HepG2 (cell line): ENCODE measurements around the gene SLCO2A1. TPM values are rescaled to one million over a fixed set of nuclear protein-coding genes. Genes with fewer than 3 reads are reported as not detected.

Source experiments
- ATAC-seq: fragments of 200-7000 bp; cut with Tn5 transposase; 3 replicates; pipeline ENCODE4 v1.9.1; 2020; ENCODE audit warnings: mild to moderate bottlenecking, moderate library complexity
- BruUV-seq: library from RNA; stranded (reverse); fragments of 400-500 nt; replicated peaks from 2 replicates; lab custom pipeline; 2021; lab: Mats Ljungman, UMichigan
- CTCF ChIA-PET: fragments of 300-600 bp; formaldehyde crosslinking; extraction: SDS; loops from one replicate; lab custom pipeline; 2021; ENCODE audit warnings: low total read pairs, inconsistent platforms, low intra/inter-chr PET ratio; lab: Yijun Ruan, JAX
- POLR2A ChIA-PET: fragments of 350-600 bp; sonication (Branson Sonifier 250); formaldehyde crosslinking; loops from one replicate; lab custom pipeline; 2020; ENCODE audit warnings: antibody characterized with exemption, inconsistent platforms; lab: Yijun Ruan, JAX
- DNase-seq: peaks from one replicate; pipeline ENCODE4 v3.0.0-alpha.2; 2015; ENCODE audit warnings: low spot score
- FAIRE-seq: peaks from 3 replicates; lab custom pipeline; 2011; peaks lifted over from hg19 to GRCh38; lab: Jason Lieb, UNC
- H2AFZ ChIP-seq: one replicate; pipeline ENCODE4 v1.6.1; 2011; ENCODE audit warnings: low read length, inconsistent platforms
- H3K27ac ChIP-seq: fragments of 300-600 bp; 3 replicates; pipeline ENCODE4 v1.8.0; 2011; ENCODE audit warnings: mixed run types, mild to moderate bottlenecking, mixed read lengths, low read length, inconsistent platforms; ENCODE audit not compliant: insufficient read depth; ENCODE audit errors: extremely low read length
- H3K27me3 ChIP-seq, 2 experiments: fragments of 200-600 bp in 1 of 2; 2 replicates in 1 of 2; 3 replicates in 1 of 2; pipeline versions ENCODE4 v1.6.0 to v1.8.0; 2011; ENCODE audit warnings: low read length in 2 of 2, mild to moderate bottlenecking in 2 of 2, moderate library complexity in 2 of 2, inconsistent platforms in 1 of 2; ENCODE audit not compliant: insufficient read depth in 2 of 2, control insufficient read depth in 1 of 2
- H3K36me3 ChIP-seq, 2 experiments: fragments of 200-600 bp in 1 of 2; replicated peaks in 1 of 2; 2 replicates in 1 of 2; 3 replicates in 1 of 2; pipeline versions ENCODE4 v1.5.1 to v1.8.0; 2011; ENCODE audit warnings: low read length in 2 of 2, inconsistent platforms in 1 of 2; ENCODE audit not compliant: insufficient read depth in 2 of 2, control insufficient read depth in 1 of 2
- H3K4me1 ChIP-seq: 2 replicates; pipeline ENCODE4 v1.5.1; 2012; ENCODE audit warnings: low read length, inconsistent platforms; ENCODE audit not compliant: insufficient read depth
- H3K4me2 ChIP-seq: 2 replicates; pipeline ENCODE4 v1.6.0; 2011; ENCODE audit warnings: low read depth, low read length, inconsistent platforms
- H3K4me3 ChIP-seq, 3 experiments: fragments of 200-600 bp in 1 of 3; sonication (generic), shearing (Covaris generic) in 1 of 3; replicated peaks in 1 of 3; 2 replicates each; pipeline ENCODE4 v1.5.1; 2011 to 2016; ENCODE audit warnings: low read length in 3 of 3, inconsistent platforms in 2 of 3, low read depth in 2 of 3, mild to moderate bottlenecking in 2 of 3, control low read depth in 1 of 3, mixed read lengths in 1 of 3; ENCODE audit not compliant: insufficient read depth in 1 of 3
- H3K79me2 ChIP-seq: one replicate; pipeline ENCODE4 v1.6.1; 2011; ENCODE audit warnings: low read length, inconsistent platforms; ENCODE audit not compliant: insufficient read depth
- H3K9ac ChIP-seq: 2 replicates; pipeline ENCODE4 v1.6.0; 2011; ENCODE audit warnings: mild to moderate bottlenecking, low read depth, low read length, inconsistent platforms; ENCODE audit not compliant: insufficient read depth
- H3K9me3 ChIP-seq: 2 replicates; pipeline ENCODE4 v1.5.1; 2012; ENCODE audit warnings: mild to moderate bottlenecking, low read length
- H4K20me1 ChIP-seq: 2 replicates; pipeline ENCODE4 v1.6.0; 2011; ENCODE audit warnings: inconsistent platforms, mild to moderate bottlenecking, low read length, moderate library complexity; ENCODE audit not compliant: insufficient read depth
- CBFB ChIP-seq: sonication (generic); formaldehyde crosslinking; IDR thresholded peaks from 2 replicates; pipeline ENCODE4 v1.4.0; 2020; ENCODE audit warnings: missing genetic modification reagents
- CENPT ChIP-seq: sonication (generic); formaldehyde crosslinking; IDR thresholded peaks from 2 replicates; pipeline ENCODE4 v1.8.0; 2022; ENCODE audit warnings: low read depth, mild to moderate bottlenecking, moderate library complexity, missing genetic modification reagents
- FOXP1 ChIP-seq, 2 experiments: fragments of 450-650 bp in 1 of 2; IDR thresholded peaks; 2 replicates each; pipeline ENCODE4 v1.6.1; 2017 to 2018; ENCODE audit warnings: antibody characterized with exemption in 1 of 2
- HNRNPH1 ChIP-seq: fragments of 200-400 bp; formaldehyde crosslinking; optimal IDR thresholded peaks from 2 replicates; pipeline ENCODE3; 2017; ENCODE audit warnings: mild to moderate bottlenecking, low read depth, low read length
- TARDBP ChIP-seq: sonication (generic); formaldehyde crosslinking; IDR thresholded peaks from 2 replicates; pipeline ENCODE4 v1.8.0; 2022; ENCODE audit warnings: mild to moderate bottlenecking, missing genetic modification reagents
- TBX3 ChIP-seq: fragments of 450-650 bp; IDR thresholded peaks from 2 replicates; pipeline ENCODE4 v1.6.1; 2017; ENCODE audit warnings: antibody characterized with exemption, mild to moderate bottlenecking, inconsistent platforms, borderline replicate concordance
- THYN1 ChIP-seq: sonication (generic); formaldehyde crosslinking; IDR thresholded peaks from 2 replicates; pipeline ENCODE4 v1.8.1; 2023; ENCODE audit warnings: low read depth, mild to moderate bottlenecking, moderate library complexity, missing genetic modification reagents, borderline replicate concordance
- ZC3H13 ChIP-seq: sonication (generic); formaldehyde crosslinking; IDR thresholded peaks from 2 replicates; pipeline ENCODE4 v1.8.1; 2023; ENCODE audit warnings: mild to moderate bottlenecking, missing genetic modification reagents, moderate library complexity
- ZNF224 ChIP-seq: sonication (generic); formaldehyde crosslinking; IDR thresholded peaks from 2 replicates; pipeline ENCODE4 v1.5.0; 2020; ENCODE audit warnings: mild to moderate bottlenecking, missing genetic modification reagents
- ZNF350 ChIP-seq: sonication (generic); formaldehyde crosslinking; IDR thresholded peaks from 2 replicates; pipeline ENCODE4 v1.4.0; 2020; ENCODE audit warnings: mild to moderate bottlenecking, low read depth, missing genetic modification reagents, borderline replicate concordance
- ZNF430 ChIP-seq: sonication (generic); formaldehyde crosslinking; IDR thresholded peaks from 2 replicates; pipeline ENCODE4 v1.9.0; 2021; ENCODE audit warnings: mild to moderate bottlenecking, missing genetic modification reagents
- ZNF782 ChIP-seq: sonication (generic); formaldehyde crosslinking; IDR thresholded peaks from 2 replicates; pipeline ENCODE4 v1.4.0; 2020; ENCODE audit warnings: missing genetic modification reagents, mild to moderate bottlenecking, borderline replicate concordance
- WGBS: methylation state at CpG from one replicate; pipeline ENCODE4 v1.1.6; 2017; ENCODE audit warnings: low lambda C conversion rate; 5-methylcytosine and 5-hydroxymethylcytosine counted together
- in situ Hi-C: cut with HindIII; loops from 2 replicates; pipeline ENCODE4 v1.10.0; 2017; ENCODE audit warnings: low pct_unique_long_range_greater_than_20kb; ENCODE audit not compliant: extremely low pct_ligation_motif_present
- intact Hi-C: fragments of 100-400 bp; cut with micrococcal nuclease; formaldehyde crosslinking; loops from one replicate; pipeline ENCODE4 v1.10.0; 2022; ENCODE audit not compliant: unreplicated experiment
- polyA plus RNA-seq, 8 experiments: library from polyadenylated mRNA; depleted of rRNA in 3 of 8; stranded (reverse) in 7 of 8; unstranded in 1 of 8; fragments of >200 nt; fragmentation: Illumina TruSeq in 4 of 8; extraction: Trizol in 4 of 8; gene quantifications; 2 replicates each; pipeline versions ENCODE4 v1.2.1 to v1.2.3, GENCODE V29; 2011 to 2016; ENCODE audit warnings: low read depth in 4 of 8, missing spikeins in 1 of 8, mixed read lengths in 1 of 8; ENCODE audit not compliant: insufficient read depth in 1 of 8
- total RNA-seq, 5 experiments: library from RNA; depleted of rRNA; stranded (reverse); fragments of >200 nt; fragmentation: Illumina TruSeq; extraction: Trizol; gene quantifications; 2 replicates each; pipeline ENCODE4 v1.2.3, GENCODE V29; 2016; ENCODE audit warnings: low read depth in 1 of 5
- TF ChIP-seq, protein P1 (sequence below): sonication (generic); formaldehyde crosslinking; IDR thresholded peaks from 2 replicates; pipeline ENCODE4 v1.9.0; 2021; ENCODE audit warnings: missing genetic modification reagents, borderline replicate concordance

The SLCO2A1 gene
- total and polyA plus RNA-seq, 2 of the 13 experiments (the other 11 are each of a cell fraction or from before 2014, with no cell fraction given), result 0.04 TPM; not detected in 1

DNA sequence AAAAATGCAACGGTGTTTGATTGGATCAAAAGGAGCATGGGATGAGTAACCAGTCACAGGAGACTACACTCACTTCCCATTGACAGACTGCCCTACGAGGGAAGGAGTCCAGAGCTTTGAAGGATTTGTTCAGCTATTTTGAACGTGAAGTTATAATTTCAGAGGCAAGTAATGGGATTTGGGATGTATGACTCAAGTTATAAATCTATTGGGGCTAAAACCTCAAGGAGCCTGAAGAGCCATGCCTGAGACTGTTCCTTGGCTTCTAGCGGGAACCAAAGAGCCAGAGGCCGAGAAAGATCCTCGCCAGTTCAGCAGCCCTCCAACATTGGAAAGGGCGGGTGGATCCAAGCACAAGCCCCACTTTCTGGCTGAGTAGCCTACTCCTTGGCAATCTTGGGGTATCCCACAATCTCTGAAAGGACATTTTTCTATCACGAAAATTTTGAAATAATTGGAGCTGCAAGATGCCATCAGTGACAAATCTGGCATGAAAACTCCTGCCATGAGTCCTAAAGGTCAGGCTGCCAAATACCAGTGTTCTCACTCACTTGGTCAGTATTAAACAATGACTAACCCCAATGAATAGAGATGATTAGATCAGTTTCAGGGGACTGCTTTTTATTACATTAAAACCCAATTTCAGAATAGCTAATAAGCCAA is 48.6 kb upstream of the SLCO2A1 start (continued):
- TF ChIP-seq, protein P1, sequence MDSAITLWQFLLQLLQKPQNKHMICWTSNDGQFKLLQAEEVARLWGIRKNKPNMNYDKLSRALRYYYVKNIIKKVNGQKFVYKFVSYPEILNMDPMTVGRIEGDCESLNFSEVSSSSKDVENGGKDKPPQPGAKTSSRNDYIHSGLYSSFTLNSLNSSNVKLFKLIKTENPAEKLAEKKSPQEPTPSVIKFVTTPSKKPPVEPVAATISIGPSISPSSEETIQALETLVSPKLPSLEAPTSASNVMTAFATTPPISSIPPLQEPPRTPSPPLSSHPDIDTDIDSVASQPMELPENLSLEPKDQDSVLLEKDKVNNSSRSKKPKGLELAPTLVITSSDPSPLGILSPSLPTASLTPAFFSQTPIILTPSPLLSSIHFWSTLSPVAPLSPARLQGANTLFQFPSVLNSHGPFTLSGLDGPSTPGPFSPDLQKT (CRISPR knock-in tag), result no peak
- no peak for TF ChIP-seq ZNF430

DNA sequence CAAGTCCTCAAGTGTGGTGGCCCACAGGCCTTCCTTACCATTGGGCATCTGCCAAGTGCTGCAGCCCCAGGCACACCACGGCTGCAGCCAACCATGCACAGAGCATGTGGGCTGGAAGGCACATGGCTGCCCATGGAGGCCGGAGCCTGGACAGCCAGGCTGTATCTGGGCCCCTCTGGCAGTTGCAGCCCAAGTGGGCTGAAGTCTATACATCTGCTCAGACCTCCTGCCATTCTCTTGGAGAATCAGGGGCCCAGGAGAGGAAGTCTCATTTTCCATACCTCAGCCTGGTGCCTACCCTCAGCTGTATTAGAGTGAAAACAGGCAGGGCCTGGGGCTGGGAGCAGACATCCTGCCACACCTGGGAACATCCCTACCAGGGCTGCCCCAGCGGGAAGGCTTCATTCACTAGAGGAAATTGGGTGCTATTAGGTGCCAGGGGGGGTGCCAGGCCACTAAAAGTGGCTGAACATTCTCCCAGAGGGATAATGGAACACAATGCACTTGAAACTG is 48.0 kb upstream of the SLCO2A1 start:
- H2AFZ ChIP-seq, result no peak overlapping the region
- TF ChIP-seq ZNF224 (CRISPR knock-in tag) (no peak), HNRNPH1 (no peak)
- intact Hi-C loops (no loop called here), in situ Hi-C loops (no loop called here)
- no peak for DNase-seq
- no peak for ATAC-seq
- POLR2A ChIA-PET, result no interaction called here
- no peaks in the 10 kb centered on the region for H3K36me3 ChIP-seq
- peaks cover 11% of the 10 kb centered on the region for H3K9me3 ChIP-seq
- peaks cover 0 to 7% of the 10 kb centered on the region in 2 experiments; a peak in 1 of 5 replicates for H3K27me3 ChIP-seq
- BruUV-seq, result no TSS peak
- CTCF ChIA-PET, result no interaction called here
- peaks cover 9% of the 10 kb centered on the region for H3K4me1 ChIP-seq
- no peak overlapping the region for H3K27ac ChIP-seq
- H3K4me2 ChIP-seq, result no peak overlapping the region
- H4K20me1 ChIP-seq, result no peaks in the 10 kb centered on the region
- H3K4me3 ChIP-seq, result no peak overlapping the region
- no peak for FAIRE-seq
- WGBS, result 0% methylated on average over 3 of the region's 3 CpGs
- H3K79me2 ChIP-seq, result no peaks in the 10 kb centered on the region
- no peak overlapping the region for H3K9ac ChIP-seq

DNA sequence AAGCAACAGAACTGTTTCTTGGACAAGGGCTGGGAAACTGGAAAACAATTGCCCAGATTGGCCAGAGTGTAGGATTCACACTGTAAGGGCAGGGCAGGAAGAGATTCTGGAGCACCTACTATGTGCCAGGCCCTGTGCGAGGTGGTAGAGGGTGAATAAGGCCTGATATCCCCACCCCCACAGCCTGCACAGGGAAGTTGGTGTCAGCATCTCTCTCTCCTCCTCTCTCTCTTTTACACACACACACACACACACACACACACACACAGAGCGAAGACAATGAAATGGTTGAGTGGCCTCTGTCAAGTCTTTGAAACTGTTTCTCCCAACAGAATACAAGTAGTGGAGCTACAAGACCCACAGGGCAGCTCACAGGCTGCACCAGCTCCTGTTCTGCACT is 47.1 kb upstream of the SLCO2A1 start:
- Histone ChIP-seq H3K9me3 (peaks cover 11% of the 10 kb centered on the region), H3K27me3 (peaks cover 0 to 7% of the 10 kb centered on the region in 2 experiments; a peak in 1 of 5 replicates), H3K79me2 (no peaks in the 10 kb centered on the region), H3K4me3 (no peak overlapping the region), H3K4me2 (no peak overlapping the region), H4K20me1 (no peaks in the 10 kb centered on the region), H3K4me1 (peaks cover 9% of the 10 kb centered on the region), H3K9ac (no peak overlapping the region), H3K27ac (no peak overlapping the region), H3K36me3 (no peaks in the 10 kb centered on the region), H2AFZ (no peak overlapping the region)
- ATAC-seq (no peak), DNase-seq (no peak), FAIRE-seq (no peak)
- in situ Hi-C loops, result no loop called here
- CTCF ChIA-PET, result no interaction called here
- WGBS, result 22% methylated on average over 2 of the region's 2 CpGs
- intact Hi-C loops, result no loop called here
- POLR2A ChIA-PET, result no interaction called here
- no TSS peak for BruUV-seq
- TF ChIP-seq TBX3 (no peak), CBFB (CRISPR knock-in tag) (no peak), ZNF350 (no peak), THYN1 (no peak), TARDBP (CRISPR knock-in tag) (no peak), CENPT (no peak), ZC3H13 (CRISPR knock-in tag) (no peak), FOXP1 (IDR thresholded peaks at IDR 0.05) (no peak), FOXP1 (CRISPR knock-in tag; IDR thresholded peaks at IDR 0.05) (no peak), ZNF782 (CRISPR knock-in tag) (no peak)
